ENCODE results near the gene RALGAPA1.
"Not testable (repeated sequence)": the region's sequence is repeated elsewhere in the genome, so short reads cannot be mapped to it uniquely, and the experiment has no call there.

The RALGAPA1 gene

DNA sequence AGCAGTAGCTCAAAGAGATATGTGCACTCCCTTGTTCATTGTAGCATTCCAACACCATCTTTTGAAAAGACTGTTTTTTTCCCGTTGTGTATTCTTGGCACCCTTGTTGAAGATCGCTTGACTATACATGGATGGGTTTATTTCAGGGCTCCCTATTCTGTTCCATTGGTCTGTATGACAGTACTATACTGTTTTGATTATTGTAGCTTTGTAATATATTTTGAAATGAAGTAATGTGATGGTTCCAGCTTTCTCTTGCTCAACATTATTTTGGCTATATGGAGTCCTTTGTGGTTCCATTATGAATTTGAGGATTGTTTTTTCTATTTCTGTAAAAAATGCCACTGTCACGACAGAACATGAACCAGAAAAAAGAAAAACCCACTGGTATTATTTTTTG is 42.7 kb upstream of the RALGAPA1 start:
- no peaks in the 10 kb centered on the region for H3K27me3 Mint-ChIP-seq (ENCODE audit: low read depth)
- H3K4me1 Mint-ChIP-seq, result peaks cover 24% of the 10 kb centered on the region
- peaks cover 14% of the 10 kb centered on the region for H3K9me3 Mint-ChIP-seq
- no peak overlapping the region for H3K27ac Mint-ChIP-seq
- TF ChIP-seq, protein P1, sequence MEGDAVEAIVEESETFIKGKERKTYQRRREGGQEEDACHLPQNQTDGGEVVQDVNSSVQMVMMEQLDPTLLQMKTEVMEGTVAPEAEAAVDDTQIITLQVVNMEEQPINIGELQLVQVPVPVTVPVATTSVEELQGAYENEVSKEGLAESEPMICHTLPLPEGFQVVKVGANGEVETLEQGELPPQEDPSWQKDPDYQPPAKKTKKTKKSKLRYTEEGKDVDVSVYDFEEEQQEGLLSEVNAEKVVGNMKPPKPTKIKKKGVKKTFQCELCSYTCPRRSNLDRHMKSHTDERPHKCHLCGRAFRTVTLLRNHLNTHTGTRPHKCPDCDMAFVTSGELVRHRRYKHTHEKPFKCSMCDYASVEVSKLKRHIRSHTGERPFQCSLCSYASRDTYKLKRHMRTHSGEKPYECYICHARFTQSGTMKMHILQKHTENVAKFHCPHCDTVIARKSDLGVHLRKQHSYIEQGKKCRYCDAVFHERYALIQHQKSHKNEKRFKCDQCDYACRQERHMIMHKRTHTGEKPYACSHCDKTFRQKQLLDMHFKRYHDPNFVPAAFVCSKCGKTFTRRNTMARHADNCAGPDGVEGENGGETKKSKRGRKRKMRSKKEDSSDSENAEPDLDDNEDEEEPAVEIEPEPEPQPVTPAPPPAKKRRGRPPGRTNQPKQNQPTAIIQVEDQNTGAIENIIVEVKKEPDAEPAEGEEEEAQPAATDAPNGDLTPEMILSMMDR (IDR thresholded peaks at IDR 0.05; ENCODE audit: unreplicated experiment in 3 of 3), result no peak
- H3K36me3 Mint-ChIP-seq (ENCODE audit: low read depth), result peaks cover 69% of the 10 kb centered on the region
- no peak overlapping the region for H3K4me3 Mint-ChIP-seq

DNA sequence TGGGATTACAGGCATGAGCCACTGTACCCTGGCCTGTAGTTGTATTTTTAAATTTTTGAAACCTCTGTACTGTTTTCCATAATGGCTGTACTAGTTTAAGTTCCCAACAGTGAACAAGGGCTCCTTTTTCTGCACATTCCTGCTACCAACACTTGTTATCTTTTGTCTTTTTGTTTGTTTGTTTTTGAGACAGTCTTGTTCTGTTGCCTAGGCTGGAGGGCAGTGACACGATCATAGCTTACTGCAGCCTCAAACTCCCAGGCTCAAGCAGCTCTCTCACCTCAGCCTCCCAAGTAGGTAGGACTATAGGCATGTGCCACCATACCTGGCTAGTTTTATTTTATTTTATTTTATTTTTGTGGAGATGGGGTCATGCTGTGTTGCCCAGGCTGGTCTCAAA is 40.0 kb upstream of the RALGAPA1 start:
- Mint-ChIP-seq H3K27ac (no peak overlapping the region), H3K4me3 (no peak overlapping the region), H3K9me3 (peaks cover 14% of the 10 kb centered on the region), H3K36me3 (ENCODE audit: low read depth) (peaks cover 78% of the 10 kb centered on the region), H3K4me1 (peaks cover 8% of the 10 kb centered on the region), H3K27me3 (ENCODE audit: low read depth) (no peaks in the 10 kb centered on the region)
- TF ChIP-seq, protein P1 (IDR thresholded peaks at IDR 0.05; ENCODE audit: unreplicated experiment in 3 of 3), result no peak

DNA sequence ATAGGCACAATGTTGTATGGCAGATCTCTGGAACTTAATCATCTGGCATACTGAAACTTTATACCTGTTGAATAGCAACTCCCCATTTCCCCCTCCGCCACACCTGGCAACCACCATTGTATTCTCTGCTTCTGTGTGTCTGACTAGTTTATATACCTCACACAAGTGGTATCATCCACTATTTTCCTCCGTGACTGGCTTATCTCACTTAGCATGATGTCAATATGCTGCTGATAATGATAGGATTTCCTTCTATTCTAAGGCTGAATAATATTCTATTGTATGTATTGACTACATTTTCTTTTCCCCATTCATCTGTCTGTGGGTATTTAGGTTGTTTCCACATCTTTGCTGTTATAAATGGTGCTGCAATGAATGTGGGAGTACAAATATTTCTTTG is 38.5 kb upstream of the RALGAPA1 start:
- no peak overlapping the region for H3K4me3 Mint-ChIP-seq
- H3K27me3 Mint-ChIP-seq (ENCODE audit: low read depth), result no peaks in the 10 kb centered on the region
- H3K9me3 Mint-ChIP-seq, result peaks cover 20% of the 10 kb centered on the region
- no peak overlapping the region for H3K27ac Mint-ChIP-seq
- H3K36me3 Mint-ChIP-seq (ENCODE audit: low read depth), result peaks cover 81% of the 10 kb centered on the region
- TF ChIP-seq, protein P1 (IDR thresholded peaks at IDR 0.05; ENCODE audit: unreplicated experiment in 3 of 3), result no peak
- H3K4me1 Mint-ChIP-seq, result peaks cover 7% of the 10 kb centered on the region

DNA sequence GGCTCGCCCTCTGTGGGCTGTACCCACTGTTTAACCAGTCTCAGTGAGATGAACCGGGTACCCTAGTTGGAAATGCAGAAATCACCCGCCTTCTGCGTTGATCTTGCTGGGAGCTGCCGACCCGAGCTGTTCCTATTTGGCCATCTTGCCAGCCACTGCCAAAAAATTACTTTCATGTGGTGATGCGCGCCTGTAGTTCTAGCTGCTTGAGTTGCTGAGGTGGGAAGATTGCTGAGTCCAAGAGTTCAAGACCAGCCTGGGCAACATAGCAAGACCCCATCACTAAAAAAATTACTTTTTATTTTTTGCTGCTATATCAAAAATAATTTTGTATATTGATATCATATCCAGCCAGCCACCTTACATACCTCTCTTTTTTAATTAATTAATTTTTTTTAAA is 35.4 kb upstream of the RALGAPA1 start:
- H3K36me3 Mint-ChIP-seq (ENCODE audit: low read depth), result peaks cover 83% of the 10 kb centered on the region
- no peak overlapping the region for H3K27ac Mint-ChIP-seq
- H3K27me3 Mint-ChIP-seq (ENCODE audit: low read depth), result no peaks in the 10 kb centered on the region
- TF ChIP-seq, protein P1 (IDR thresholded peaks at IDR 0.05; ENCODE audit: unreplicated experiment in 3 of 3), result no peak
- peaks cover 7% of the 10 kb centered on the region for H3K4me1 Mint-ChIP-seq
- H3K4me3 Mint-ChIP-seq, result no peak overlapping the region
- H3K9me3 Mint-ChIP-seq, result peaks cover 36% of the 10 kb centered on the region

DNA sequence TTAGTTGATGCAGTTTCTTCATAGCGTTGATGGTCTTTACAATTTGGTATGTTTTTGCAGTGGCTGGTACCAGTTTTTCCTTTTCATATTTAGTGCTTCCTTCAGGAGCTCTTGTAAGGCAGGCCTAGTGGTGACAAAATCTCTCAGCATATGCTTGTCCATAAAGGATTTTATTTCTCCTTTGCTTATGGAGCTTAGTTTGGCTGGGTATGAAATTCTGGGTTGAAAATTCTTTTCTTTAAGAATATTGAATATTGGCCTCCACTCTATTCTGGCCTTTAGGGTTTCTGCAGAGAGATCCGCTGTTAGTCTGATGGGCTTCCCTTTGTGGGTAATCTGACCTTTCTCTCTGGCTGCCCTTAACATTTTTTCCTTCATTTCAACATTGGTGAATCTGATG is 33.1 kb upstream of the RALGAPA1 start:
- not testable (repeated sequence) for H3K4me3 Mint-ChIP-seq; H3K4me1 Mint-ChIP-seq; H3K27ac Mint-ChIP-seq; H3K27me3 Mint-ChIP-seq (ENCODE audit: low read depth)
- Mint-ChIP-seq H3K9me3 (peaks cover 46% of the 10 kb centered on the region), H3K36me3 (ENCODE audit: low read depth) (peaks cover 93% of the 10 kb centered on the region)

DNA sequence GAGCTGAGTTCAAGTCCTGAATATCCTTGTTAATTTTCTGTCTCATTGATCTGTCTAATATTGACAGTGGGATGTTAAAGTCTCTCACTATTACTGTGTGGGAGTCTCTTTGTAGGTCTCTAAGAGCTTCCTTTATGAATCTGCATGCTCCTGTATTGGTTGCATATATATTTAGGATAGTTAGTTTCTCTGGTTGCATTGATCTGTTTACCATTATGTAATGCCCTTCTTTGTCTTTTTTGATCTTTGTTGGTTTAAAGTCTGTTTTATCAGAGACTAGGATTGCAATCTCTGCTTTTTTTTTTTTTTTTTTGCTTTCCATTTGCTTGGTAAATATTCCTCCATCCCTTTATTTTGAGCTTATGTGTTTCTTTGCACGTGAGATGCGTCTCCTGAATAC is 32.6 kb upstream of the RALGAPA1 start:
- H3K27ac Mint-ChIP-seq; H3K4me3 Mint-ChIP-seq; H3K27me3 Mint-ChIP-seq (ENCODE audit: low read depth); H3K4me1 Mint-ChIP-seq: not testable (repeated sequence)
- Mint-ChIP-seq H3K9me3 (peaks cover 46% of the 10 kb centered on the region), H3K36me3 (ENCODE audit: low read depth) (peaks cover 96% of the 10 kb centered on the region)

DNA sequence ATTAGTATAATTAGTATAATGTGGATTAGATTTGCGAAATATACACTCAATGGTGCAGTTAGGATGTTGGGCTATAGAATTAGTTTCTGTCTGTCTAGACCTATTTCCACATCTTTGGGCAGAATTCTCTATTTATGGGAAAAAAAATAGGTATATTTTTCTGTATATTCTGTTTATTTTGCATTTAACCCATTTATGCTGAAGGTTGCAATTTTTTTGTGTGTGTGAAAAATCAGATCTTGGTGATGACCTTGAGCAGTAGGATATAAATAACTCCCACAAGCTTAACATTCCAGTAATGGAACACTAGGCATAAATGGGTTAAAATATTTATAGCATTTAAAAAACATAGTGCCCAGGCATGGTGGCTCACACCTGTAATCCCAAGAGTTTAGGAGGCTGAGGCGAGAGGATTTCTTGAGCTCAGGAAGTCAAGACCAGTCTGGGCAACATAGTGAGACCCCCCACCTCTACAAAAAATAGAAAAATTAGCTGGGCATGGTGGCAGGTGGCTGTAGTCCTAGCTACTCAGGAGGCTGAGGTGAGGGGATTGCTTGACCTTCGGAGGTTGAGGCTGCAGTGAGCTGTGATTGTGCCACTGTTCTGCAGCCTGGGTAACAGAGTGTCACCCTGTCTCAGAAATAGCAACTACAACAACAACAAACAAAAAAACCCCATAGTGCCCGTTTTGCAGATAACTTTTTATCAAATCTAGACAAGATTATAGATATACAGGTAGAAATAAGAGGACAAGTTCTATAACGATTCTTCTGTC is 26.3 kb upstream of the RALGAPA1 start:
- TF ChIP-seq, protein P1 (IDR thresholded peaks at IDR 0.05; ENCODE audit: unreplicated experiment in 3 of 3), result no peak
- Mint-ChIP-seq H3K4me3 (no peak overlapping the region), H3K27ac (no peak overlapping the region), H3K36me3 (ENCODE audit: low read depth) (peaks cover 78% of the 10 kb centered on the region), H3K4me1 (peaks cover 10% of the 10 kb centered on the region), H3K9me3 (peaks cover 18% of the 10 kb centered on the region), H3K27me3 (ENCODE audit: low read depth) (no peaks in the 10 kb centered on the region)

All from nephron (organoid).